Effector memory CD4-positive, alpha-beta T cell (primary cell): ENCODE data around the gene KRT79.
"Not testable (repeated sequence)": the region's sequence is repeated elsewhere in the genome, so short reads cannot be mapped to it uniquely, and the experiment has no call there.

Experiments
- DNase-seq, 3 donors: peaks; one replicate each; pipeline ENCODE4 v3.0.0-alpha.2; 2020
- H3K27ac ChIP-seq: 2 replicates; pipeline ENCODE4 v1.7.0; 2013; ENCODE audit warnings: mild to moderate bottlenecking, low read length, moderate library complexity; ENCODE audit not compliant: insufficient read depth, poor library complexity, severe bottlenecking
- H3K27me3 ChIP-seq: replicated peaks from 2 replicates; pipeline ENCODE4 v1.7.0; 2013; ENCODE audit warnings: mild to moderate bottlenecking, low read length; ENCODE audit not compliant: insufficient read depth, control insufficient read depth, poor library complexity, severe bottlenecking
- H3K36me3 ChIP-seq: 2 replicates; pipeline ENCODE4 v1.7.0; 2013; ENCODE audit warnings: mild to moderate bottlenecking, low read length, moderate library complexity; ENCODE audit not compliant: control insufficient read depth, insufficient read depth
- H3K4me1 ChIP-seq: 2 replicates; pipeline ENCODE4 v1.7.0; 2013; ENCODE audit warnings: low read length, mild to moderate bottlenecking; ENCODE audit not compliant: control insufficient read depth, insufficient read depth, poor library complexity, severe bottlenecking
- H3K4me3 ChIP-seq: 2 replicates; pipeline ENCODE4 v1.7.0; 2013; ENCODE audit warnings: low read length, low read depth, mild to moderate bottlenecking; ENCODE audit not compliant: insufficient read depth, poor library complexity, severe bottlenecking
- H3K9me3 ChIP-seq: 2 replicates; pipeline ENCODE4 v1.7.0; 2013; ENCODE audit warnings: mild to moderate bottlenecking, low read length, moderate library complexity; ENCODE audit not compliant: control insufficient read depth
- total RNA-seq, 3 donors: gene quantifications; one replicate each; lab custom pipeline; 2026; lab: John Stamatoyannopoulos, UW

Gene KRT79
- total RNA-seq = 0 reads per million in 3 donors

DNA sequence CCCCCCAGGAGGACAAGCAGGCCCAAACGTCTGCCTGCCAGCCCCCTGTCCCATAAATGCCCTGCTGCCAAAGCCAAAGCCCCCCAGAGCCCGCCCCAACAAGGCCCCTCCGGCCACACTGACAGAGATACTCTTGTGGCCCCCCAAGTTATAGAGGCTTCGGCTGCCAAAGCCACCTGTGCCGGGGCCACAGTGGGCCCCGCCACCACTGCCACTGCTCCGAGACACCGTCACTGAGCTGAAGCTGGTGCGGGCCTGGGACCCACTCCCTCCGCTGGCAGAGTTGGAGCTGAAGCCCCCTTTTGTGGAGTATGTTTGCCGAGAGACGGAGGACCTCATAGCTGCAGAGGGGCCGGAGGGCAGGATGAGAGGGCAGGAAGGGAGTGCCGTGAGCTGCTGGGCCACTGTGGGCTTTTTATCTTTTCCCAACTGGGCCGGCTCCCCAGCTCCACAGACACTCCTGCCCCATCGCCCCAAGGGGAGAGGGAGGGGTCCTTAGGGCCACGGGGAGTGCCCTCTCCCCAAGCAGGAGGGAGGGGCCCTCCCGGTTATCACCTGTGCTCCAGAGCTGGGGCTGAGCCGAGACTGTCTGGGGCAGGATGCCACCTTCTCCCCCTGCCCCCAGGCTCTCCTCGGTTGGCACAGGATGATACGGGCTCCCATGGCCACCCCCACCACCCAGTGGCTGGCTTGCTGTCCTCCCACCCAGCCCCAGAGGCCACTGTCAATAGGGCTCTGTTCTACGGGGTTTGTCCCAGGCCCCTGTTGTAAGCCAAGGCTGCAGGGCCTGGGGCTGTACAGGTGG lies at the start of gene KRT79:
TSS of gene KRT79 (minus strand) at position 390 of the 805 bp plus-strand sequence. CDS start at position 339, 51 bp downstream.
- Histone ChIP-seq H3K36me3 (no peaks in the 10 kb centered on the region), H3K4me1 (no peaks in the 10 kb centered on the region), H3K4me3 (no peak within 1 kb of the TSS), H3K9me3 (no peaks in the 10 kb centered on the region), H3K27me3 (no peaks in the 10 kb centered on the region), H3K27ac (no peak within 1 kb of the TSS)
- DNase-seq = no peak

DNA sequence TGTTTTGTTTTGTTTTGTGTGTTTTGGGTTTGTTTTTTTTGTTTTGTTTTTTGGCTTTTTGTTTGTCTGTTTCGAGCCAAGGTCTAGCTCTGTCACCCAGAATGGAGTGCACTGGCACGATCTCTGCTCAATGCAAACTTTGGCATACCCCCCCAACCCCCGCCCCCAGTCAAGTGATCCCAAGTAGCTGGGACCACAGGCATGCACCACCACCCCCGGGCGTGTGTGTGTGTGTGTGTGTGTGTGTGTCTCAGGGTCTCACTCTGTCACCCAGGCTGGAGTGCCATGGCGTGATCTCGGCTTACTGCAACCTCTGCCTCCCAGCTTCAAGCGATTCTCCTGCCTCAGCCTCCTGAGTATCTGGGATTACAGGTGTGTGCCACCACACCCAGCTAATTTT lies 46.4 kb upstream of the KRT79 start:
- not testable (repeated sequence) for H3K27ac ChIP-seq, H3K9me3 ChIP-seq, DNase-seq, H3K4me1 ChIP-seq, H3K27me3 ChIP-seq, H3K4me3 ChIP-seq, H3K36me3 ChIP-seq

DNA sequence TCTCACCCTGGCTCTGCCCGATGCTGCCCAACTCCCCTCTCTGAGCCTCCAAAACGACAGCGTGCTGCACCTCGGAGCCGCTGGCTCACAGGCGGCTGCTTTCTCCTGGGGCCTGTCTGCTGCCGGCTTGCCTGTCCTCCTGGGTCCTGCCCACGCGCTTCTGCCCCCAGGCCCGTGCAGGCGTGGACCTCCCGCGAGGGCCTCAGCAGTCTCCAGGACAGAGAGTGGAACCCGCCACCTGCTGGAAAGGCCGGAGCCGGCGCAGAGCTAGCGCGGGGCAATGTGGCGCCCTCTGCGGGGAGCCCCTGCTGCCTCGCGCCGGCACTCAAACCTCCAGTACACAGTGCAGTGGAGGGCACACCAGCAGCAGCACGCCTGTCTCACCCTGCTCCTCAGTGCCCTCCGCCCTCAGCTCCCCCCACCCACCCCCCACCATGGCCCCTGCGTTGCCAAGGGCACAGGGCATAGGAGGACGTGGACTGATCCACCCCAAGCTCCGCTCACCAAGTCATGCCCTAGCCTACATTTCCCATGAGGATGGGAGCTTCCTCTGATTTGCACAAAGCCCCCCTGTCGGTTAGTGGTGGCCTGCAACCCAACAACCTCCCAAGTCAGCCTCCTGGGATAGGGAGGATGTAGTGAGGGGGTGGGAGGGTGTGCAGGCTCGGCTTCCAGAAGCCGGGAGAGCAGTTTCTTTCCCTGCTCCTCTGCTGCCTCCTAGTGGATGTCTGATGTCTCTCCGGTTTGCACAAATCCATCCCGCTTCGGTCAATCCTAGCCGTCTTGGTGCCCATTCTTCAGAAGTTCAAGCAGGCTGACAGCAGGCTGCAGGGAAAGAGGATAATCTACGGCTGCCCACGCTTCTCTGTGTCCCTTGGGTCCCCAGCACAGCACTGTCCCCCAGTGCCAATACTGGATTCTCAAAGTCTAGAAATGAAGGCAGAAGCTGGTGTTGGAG lies 45.6 kb upstream of the KRT79 start:
- Histone ChIP-seq H3K4me3 (peak overlapping the region; percentile 37), H3K4me1 (no peaks in the 10 kb centered on the region), H3K36me3 (no peaks in the 10 kb centered on the region), H3K27ac (no peak overlapping the region), H3K27me3 (no peaks in the 10 kb centered on the region), H3K9me3 (no peaks in the 10 kb centered on the region)
- DNase-seq = peak; percentile 24 to 47 (median 35)

DNA sequence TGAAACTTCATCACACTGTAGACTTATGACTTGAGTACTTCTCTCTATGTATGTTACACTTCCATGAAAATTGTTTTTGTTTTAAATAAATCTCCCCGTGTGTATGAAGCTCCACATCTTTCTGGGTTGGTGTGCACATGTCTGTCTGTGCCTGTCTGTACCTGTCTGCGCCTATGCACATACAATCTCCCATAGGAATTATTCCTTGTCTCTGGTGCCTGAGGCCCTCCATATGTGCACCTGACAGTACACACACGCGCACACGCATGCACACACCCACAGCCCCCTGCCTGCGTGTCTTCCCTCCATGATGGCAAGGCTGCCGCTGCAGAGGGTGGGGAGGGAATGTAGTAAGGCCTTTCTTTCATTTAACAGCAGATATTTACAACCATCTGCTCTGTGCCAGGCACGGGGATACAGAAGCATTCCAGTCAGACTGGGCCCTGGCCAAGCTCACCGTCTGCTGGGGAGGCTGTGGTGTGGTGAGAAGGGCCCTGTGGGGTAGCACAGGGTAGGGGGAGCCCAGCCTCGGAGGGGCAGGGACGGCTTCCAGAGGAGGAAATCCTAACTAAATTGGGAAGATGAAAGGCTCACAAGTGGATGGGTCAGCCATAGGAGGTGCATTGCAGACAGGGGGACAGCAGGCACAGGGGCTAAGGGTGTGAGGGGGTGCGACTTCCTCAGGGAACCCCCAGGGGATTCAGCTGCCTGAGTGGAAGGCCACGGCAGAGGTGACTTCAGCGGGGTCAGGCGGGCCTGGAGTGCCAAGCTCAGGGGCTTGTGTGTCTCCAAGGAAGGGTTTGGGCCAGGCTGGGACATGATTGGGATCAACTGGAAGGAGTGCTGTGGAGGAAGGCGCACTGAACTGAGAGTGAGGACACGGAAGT lies 44.6 kb upstream of the KRT79 start:
- DNase-seq = no peak
- peaks cover 2% of the 10 kb centered on the region for H3K4me1 ChIP-seq

DNA sequence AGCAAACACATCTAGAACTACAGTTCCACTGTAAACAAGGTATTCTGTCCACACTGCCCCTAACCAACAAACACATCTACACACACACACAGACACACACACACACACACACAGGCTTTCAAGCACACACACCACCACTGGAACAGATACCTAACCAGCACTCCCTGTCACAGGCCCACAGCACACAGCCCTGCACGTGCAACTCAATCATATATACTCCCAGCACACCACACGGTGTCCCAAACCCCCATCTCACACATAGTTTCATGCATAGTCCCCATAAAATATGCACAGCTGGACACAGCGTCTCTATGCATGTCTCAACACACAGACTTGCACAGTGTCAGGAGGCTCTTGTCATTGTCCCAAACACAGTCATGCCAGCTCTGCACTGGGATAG lies 43.1 kb upstream of the KRT79 start:
- H3K9me3 ChIP-seq = no peaks in the 10 kb centered on the region
- H3K4me1 ChIP-seq = peaks cover 4% of the 10 kb centered on the region
- DNase-seq = no peak
- H3K27ac ChIP-seq = no peak overlapping the region
- no peaks in the 10 kb centered on the region for H3K27me3 ChIP-seq
- no peak overlapping the region for H3K4me3 ChIP-seq
- no peaks in the 10 kb centered on the region for H3K36me3 ChIP-seq

More for the DNA sequence above, 44.6 kb upstream of the KRT79 start:
- Histone ChIP-seq H3K9me3 (no peaks in the 10 kb centered on the region), H3K27ac (no peak overlapping the region), H3K4me3 (no peak overlapping the region), H3K36me3 (no peaks in the 10 kb centered on the region), H3K27me3 (no peaks in the 10 kb centered on the region)

DNA sequence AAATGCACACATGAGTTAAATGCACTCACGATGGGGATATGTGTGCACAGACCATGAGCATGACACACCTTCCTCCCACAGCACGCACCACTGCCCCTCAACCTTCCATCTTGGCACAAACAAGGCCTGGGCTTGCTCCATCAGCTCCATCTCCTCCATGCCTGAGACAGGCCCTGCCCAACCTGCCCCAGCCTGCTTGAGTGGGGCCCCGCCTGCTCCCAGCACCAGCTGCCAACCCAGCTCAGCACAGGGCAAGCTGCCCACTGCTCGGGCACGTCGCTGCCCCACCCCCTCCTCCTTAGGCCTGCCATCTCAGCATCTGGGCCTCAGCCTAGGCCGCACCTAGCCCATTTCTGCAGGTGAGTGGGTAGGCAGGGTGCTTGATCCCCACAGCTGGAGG lies 42.3 kb upstream of the KRT79 start:
- Histone ChIP-seq H3K4me3 (no peak overlapping the region), H3K4me1 (peaks cover 4% of the 10 kb centered on the region), H3K36me3 (no peaks in the 10 kb centered on the region), H3K9me3 (no peaks in the 10 kb centered on the region), H3K27ac (no peak overlapping the region), H3K27me3 (no peaks in the 10 kb centered on the region)
- no peak for DNase-seq

DNA sequence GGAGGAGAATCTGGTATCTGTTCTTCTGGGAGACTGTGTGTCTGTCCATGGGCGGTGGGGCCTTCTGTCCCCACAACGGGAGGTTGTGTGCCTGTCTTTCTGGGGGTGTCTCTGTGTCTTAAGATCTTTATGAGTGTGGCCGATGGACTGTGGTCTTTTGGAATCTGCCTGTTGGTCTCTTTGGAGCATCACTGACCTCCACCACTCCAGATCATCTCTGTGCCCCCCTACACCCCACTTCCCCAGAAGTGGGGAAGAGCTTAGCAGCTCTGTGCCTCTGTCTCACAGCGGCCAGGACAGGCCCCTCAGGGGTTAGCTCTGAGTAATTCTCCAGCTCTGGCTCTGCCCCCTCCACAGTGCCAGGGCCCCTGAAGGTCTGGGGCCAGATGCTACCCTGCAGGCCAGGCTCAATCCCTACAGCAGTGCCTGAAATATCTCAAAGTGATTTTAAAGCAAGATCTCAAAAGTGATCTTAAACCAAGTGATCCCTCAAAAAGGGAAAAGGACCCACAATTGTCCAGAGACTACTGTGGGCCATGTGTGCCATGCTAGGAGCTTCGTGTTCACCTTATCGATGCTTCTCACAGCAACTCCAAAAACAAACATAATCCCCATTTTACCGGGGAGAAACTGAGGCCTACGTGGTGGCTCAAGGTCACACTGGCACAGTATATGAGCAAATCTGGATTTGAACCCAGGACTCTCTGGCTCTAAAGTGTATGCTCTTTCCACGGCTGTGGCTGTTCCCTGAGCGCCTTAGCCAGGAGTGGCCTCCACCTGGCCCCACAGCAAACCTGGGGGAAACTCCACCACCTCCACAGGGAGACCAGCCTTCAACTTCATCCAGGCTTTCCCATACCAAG lies 40.7 kb upstream of the KRT79 start:
- no peaks in the 10 kb centered on the region for H3K9me3 ChIP-seq
- no peak overlapping the region for H3K27ac ChIP-seq
- H3K36me3 ChIP-seq = no peaks in the 10 kb centered on the region
- H3K4me3 ChIP-seq = peak overlapping the region; percentile 36
- no peaks in the 10 kb centered on the region for H3K27me3 ChIP-seq
- DNase-seq = no peak
- peaks cover 8% of the 10 kb centered on the region for H3K4me1 ChIP-seq

DNA sequence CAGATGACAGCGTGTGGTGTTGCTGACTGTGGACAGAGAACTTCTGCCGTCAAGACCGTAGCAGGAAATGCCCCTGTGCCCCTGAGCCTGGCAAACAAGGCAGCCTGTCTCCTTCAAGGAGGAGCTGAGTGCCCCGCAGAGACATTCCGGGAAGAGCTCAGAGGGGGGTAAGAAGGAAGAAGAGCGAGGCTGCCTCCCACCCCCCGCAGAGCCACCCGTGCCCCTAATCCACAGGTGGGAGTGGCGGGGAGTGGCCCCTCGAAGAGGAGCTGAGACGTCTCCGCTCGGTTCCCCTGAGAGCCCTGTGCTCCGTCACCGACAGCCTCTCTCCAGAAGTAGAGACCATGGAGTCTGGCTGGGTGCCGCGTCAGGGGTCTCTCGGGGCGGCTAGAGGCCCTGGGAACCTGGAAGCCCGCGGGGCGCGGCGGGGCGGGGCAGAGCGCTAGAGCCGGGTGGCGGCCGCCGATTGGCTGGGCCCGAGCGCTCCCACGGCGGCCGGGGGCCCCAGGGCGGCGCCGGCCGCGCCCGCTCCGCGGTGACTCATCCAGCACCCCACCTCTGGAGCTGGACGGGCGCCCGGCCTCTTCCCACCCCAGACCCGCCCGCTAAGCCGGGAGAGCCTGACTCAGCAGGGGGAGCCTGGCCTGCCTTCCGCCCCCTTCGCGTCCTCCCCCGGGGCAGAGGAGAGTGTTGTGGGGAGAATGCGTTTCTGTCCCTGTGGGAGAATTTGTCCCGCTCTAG lies 39.9 kb upstream of the KRT79 start:
- H3K27me3 ChIP-seq = no peaks in the 10 kb centered on the region
- H3K4me3 ChIP-seq = peak overlapping the region; percentile 55
- DNase-seq = peak; percentile 29 to 60 (median 55)
- no peaks in the 10 kb centered on the region for H3K36me3 ChIP-seq
- no peaks in the 10 kb centered on the region for H3K9me3 ChIP-seq
- H3K27ac ChIP-seq = no peak overlapping the region
- H3K4me1 ChIP-seq = peaks cover 8% of the 10 kb centered on the region
